CD4-positive, alpha-beta T cell treated with Interleukin-4 for 4 hours (primary cell): ENCODE measurements around the gene TMEM175.
"Not testable (repeated sequence)": the region's sequence is repeated elsewhere in the genome, so short reads cannot be mapped to it uniquely, and the experiment has no call there.

ENCODE experiments used
- DNase-seq: peaks from one replicate; pipeline ENCODE4 v3.0.0-alpha.2; 2020

The TMEM175 gene

GRCh38 chr4:918591-918990 lies 13.7 kb upstream of the TMEM175 start:
- not testable (repeated sequence) for DNase-seq

DNA sequence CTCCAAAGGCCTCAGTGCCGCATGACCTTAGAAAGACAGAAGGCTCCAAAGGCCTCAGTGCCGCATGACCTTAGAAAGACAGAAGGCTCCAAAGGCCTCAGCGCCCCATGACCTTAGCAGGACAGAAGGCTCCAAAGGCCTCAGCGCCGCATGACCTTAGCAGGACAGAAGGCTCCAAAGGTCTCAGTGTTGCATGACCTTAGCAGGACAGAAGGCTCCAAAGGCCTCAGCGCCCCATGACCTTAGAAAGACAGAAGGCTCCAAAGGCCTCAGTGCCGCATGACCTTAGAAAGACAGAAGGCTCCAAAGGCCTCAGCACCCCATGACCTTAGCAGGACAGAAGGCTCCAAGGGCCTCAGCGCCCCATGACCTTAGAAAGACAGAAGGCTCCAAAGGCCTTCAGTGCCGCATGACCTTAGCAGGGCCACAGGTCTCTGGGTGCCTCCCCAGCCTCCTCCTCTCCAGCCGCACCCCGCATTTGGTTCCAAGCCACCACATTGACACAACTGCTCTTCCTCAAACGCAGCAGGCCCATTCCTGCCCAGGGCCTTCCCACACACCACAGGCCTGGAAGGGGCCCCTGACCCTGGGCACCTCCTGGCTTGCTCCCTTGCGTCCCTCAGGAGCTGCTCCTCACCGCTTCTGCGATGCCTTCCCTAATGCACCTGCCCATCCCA lies 13.1 kb upstream of the TMEM175 start:
- DNase-seq: not testable (repeated sequence)

DNA sequence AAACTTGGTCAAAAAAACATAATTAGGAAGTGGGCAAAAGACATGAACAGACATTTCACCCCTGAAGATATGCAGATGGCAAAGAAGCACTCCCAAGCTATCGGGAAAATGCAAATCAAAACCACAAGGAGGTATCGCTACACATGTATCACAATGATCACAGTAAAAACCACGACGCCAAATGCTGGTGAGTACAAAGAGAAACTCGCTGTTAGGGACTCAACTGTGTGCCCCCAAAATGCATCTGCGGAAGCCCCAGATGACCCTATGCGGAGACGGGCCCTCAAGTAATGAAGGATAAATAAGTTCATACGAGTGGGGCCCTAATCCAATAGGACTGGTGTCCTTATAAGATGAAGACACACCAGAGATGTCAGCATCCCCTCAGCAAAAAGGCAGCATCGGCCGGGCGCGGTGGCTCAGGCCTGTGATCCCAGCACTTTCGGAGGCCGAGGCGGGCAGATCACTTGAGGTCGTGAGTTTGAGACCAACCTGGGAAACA lies 10.4 kb upstream of the TMEM175 start:
- DNase-seq: no peak

DNA sequence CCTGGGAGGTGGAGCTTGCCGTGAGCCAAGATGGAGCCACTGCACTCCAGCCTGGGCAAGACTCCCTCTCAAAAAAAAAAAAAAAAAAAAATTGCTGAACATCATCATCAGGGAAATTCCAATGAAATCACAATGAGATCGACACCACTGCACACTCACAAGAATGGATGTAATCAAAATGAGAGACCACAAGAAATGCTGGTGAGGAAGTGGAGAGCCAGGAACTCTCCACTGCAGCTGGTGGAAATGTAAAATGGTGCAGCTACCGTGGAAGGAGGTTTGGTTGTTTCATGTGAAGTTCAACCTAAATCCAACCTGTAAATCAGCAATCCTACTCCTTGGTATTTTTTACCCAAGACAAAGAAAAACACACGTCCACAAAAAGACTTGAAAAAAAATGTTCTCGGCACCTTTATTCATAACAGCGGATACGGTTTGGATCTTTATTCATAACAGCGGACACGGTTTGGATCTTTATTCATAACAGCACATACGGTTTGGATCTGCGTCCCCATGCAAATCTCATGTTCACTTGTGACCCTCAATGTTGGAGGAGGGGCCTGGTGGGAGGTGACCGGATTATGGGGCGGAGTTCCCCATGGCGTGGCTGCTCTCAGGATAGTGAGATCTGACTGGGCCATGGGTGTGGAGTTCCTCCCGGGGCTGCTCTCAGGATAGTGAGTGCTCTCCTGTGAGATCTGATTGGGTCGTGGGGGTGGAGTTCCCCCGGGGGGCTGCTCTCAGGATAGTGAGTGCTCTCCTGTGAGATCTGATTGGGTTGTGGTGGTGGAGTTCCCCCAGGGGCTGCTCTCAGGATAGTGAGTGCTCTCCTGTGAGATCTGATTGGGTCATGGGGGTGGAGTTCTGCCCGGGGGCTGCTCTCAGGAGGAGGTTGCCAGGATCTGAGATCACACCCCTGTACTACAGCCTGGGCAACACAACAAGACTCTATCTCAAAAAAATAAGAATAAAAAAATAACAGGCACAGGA lies 7.9 kb upstream of the TMEM175 start:
- DNase-seq: no peak

DNA sequence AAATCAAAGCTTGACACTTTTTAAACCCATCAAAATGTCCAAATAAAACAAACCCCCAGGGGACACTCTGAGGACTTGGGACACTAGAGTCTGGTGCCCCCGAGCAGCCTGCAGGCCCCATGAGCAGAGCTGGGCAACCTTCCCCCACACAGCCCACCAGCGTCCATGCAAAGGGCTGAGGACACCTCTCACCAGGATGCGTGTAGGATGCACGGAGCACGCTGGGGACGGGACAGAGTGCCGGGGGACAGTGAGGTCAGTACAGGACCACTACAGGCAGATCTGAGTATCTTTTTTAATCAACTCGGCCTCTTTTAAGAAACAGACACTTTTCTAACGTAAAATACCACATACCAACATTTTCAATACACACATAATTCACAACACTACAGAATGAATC lies 7.1 kb upstream of the TMEM175 start:
- DNase-seq: no peak

DNA sequence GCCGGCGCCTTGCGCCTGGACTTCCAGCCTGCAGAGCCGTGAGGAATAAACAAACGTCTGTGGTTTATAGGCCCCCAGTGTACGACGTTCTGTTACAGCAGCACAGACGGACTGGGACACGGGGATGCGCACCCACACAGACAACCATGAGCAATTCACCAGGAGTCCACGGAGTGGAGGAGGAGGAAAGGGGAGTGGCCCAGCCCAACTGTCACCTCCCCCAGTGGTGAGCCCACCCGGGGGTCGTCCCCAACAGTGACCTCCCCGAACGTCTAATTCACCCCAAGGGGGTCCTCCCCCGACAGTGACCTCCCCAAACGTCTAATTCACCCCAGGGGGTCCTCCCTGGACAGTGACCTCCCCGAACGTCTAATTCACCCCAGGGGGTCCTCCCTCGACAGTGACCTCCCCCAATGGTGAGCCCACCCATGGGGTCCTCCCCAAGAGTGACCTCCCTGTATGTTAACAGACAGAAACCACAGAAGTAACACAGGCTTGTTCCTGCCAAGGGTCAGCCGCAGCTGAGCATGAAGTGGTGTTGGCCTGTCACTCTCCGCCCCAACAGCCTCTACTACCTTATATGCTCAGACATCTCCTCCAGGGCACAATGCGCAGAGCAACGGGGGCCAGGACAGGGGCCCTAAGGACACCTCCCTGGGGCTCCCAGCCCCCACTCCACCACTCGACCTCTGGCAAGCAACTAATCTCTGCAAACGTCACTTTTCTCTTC lies 6.3 kb upstream of the TMEM175 start:
- DNase-seq: no peak

- no peak for DNase-seq
These were observed 5.7 kb upstream of the TMEM175 start for GRCh38 chr4:926538-926937.

GRCh38 chr4:927566-927965 lies 4.7 kb upstream of the TMEM175 start:
- not testable (repeated sequence) for DNase-seq

DNA sequence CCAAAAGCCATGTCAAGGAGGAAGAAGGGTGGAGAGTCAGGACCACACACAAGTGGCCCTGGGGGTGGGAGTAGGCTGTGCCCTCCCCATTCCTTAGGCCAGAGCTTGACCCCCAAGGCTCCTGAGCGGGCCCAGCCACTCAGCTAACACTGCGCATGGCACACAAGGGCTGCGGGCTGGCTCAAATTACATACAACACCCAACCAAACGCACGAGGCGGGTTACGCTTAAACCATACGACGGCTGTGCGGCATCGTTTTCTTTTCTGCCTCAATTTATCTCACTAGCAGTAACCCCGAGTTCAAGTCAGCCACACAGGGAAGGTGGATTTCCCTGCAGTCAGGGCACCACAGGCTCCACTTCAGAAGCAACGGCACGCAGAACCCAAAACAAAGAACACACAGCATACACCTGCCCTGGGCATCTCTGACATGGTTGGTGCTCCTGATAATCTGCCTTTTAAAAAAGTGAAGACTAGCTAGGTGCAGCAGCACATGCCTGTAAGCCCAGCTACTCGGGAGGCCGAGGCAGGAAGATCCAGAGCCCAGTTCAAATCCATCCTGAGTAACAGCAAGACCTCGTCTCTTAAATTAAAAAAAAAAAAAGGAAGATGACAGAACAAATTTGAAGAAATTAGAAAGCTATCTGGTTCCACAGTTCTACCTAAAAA lies 3.0 kb upstream of the TMEM175 start:
- no peak for DNase-seq

DNA sequence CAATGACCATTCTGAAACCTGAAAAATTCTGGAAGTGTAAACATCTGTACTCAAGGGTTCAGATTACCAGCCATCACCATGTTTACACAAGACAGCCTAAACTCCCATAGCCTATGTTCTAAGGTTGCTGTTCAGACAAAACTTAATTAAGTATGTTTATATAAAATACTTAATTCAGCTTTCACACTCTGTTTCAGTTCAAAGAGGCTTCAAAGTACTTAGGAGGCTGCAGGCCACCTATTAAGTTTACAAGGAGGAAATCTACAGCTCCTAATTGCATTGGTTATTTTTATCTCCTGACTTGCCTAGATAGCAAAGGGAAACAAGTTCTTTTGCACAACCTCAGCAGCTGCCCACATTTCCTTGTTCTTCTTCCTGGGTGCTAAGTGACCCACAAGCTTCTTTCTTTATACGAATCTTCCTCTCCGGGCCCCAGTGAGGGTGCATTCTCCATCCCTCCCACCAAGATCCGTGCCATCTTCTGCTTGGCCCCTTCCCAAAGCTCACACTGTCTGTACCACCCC lies 2.2 kb upstream of the TMEM175 start:
- no peak for DNase-seq

- DNase-seq: no peak
These were observed 1.4 kb upstream of the TMEM175 start for GRCh38 chr4:930827-931193.

GRCh38 chr4:931194-931959 lies 883 bp upstream of the TMEM175 start:
- no peak for DNase-seq

DNA sequence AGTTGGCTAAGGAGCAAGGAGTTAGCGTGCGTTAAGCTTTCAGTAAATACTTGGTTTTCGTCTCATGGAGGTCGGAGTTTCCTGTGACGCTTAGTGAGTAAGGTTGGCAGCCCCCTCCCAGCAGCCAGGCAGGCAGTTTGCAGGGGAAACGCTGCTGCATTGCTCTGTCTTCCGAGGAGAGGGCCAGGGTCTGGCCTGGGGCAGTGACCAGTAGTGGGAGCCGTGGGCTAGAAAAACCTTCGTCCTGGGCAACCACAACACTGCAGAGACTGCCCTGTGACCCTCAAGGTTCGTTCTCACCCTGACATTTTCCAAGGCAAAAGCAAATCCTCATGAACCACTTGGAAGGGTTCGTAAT lies 432 bp downstream of the TMEM175 start:
- DNase-seq: no peak

- DNase-seq: not testable (repeated sequence)
These were observed 7.2 kb downstream of the TMEM175 start for GRCh38 chr4:939508-939907.

- no peak for DNase-seq
These were observed 13.2 kb downstream of the TMEM175 start for GRCh38 chr4:945274-946102.

- DNase-seq: no peak
These were observed 13.8 kb downstream of the TMEM175 start for GRCh38 chr4:946103-946450.

DNA sequence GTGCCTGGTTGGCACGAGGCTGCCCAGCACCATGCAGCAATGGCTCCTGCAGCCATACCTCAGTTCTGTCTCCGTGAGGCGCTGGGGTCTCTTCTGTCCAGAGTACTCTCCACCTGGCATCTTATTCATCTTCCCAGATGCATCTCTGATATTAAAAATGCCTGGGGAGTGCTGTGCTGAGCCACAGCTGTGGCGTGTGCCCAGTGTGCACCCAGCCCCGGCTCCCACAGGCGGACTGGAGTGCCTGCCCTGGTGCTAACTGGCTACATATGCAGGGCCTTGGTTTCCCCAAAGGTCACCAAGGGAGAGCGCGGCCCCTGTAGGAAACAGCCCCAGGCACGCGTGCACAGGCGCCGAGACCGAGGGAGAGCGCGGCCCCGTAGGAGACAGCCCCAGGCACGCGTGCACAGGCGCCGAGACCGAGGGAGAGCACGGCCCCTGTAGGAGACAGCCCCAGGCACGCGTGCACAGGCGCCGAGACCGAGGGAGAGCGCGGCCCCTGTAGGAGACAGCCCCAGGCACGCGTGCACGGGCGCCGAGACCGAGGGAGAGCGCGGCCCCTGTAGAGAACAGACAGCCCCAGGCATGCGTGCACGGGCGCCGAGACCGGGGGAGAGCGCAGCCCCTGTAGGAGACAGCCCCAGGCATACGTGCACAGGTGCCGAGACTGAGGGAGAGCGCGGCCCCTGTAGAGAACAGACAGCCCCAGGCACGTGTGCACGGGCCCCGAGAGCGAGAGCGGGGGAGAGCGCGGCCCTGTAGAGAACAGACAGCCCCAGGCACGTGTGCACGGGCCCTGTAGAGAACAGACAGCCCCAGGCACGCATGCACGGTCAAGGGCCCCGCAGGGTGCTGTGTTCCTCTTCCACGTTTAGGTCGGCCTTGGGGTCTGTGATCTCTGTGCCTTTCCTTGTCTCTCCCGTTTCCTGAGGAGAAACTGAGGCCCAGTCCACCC lies 14.5 kb downstream of the TMEM175 start:
- no peak for DNase-seq

- no peak for DNase-seq
These were observed 15.3 kb downstream of the TMEM175 start for GRCh38 chr4:947491-947971.

DNA sequence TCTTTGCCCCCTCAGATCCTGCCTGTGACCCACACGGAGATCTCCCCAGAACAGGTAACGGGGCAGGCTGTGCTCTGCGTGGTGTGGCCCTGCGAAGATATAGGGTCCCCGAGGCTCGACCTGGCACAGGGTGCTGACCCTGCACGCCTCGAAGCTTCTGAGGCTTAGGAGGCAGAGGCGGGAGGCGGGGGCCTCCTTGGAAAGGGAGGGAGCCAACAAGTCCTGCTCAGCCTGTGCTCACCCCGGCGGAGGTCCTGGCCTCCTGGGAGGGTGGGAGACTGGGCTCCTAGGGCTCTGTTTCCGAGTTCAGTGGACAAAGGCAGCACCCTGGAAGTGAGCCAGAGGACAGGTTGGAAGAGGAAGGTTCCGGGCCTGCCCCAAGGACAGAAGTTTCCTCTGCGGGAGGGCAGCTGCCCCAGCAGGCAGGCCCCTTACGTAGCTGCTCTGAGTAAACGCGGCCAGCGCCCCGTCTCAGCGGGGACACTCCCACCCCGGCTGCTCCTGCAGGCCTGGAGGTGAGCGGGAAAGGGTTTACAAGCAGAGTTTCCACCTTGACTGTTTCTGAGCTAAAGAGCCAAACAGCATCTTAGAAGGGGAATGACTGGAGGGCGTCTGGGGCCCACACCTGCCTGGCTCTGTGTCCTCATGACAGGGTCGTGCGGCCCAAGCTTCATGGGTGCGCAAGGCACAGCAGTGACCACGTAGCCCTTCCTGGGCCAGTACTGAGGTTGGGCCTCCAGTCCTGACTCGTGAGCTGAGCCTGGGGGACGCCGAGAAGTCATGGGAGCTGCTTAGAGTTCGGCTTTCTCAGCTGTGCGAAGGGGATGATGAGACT lies 16.1 kb downstream of the TMEM175 start:
- no peak for DNase-seq
